NCI-H2227 (cell line): ENCODE measurements around the gene EPHA5.

Experiments used
- DNase-seq: peaks from one replicate; lab custom pipeline; 2025; ENCODE audit not compliant: unreplicated experiment; lab: John Stamatoyannopoulos, UW

EPHA5 gene

GRCh38 chr4:65508168-65508567 lies 162.1 kb downstream of the EPHA5 start:
- DNase-seq = no peak

GRCh38 chr4:65502131-65502701 lies 168.1 kb downstream of the EPHA5 start:
- no peak for DNase-seq

GRCh38 chr4:65498606-65499005 lies 171.7 kb downstream of the EPHA5 start:
- no peak for DNase-seq

GRCh38 chr4:65495439-65495838 lies 174.8 kb downstream of the EPHA5 start:
- no peak for DNase-seq

- DNase-seq = no peak
Measured at GRCh38 chr4:65482410-65482809, 187.9 kb downstream of the EPHA5 start.

GRCh38 chr4:65472531-65472930 lies 197.8 kb downstream of the EPHA5 start:
- DNase-seq = no peak

GRCh38 chr4:65467068-65467680 lies 203.1 kb downstream of the EPHA5 start:
- peak; percentile 22 for DNase-seq

GRCh38 chr4:65461781-65462180 lies 208.5 kb downstream of the EPHA5 start:
- DNase-seq = no peak

- DNase-seq = no peak
Measured at GRCh38 chr4:65457011-65457410, 213.3 kb downstream of the EPHA5 start.

- DNase-seq = no peak
Measured at GRCh38 chr4:65456579-65456978, 213.7 kb downstream of the EPHA5 start.

GRCh38 chr4:65453398-65453797 lies 216.9 kb downstream of the EPHA5 start:
- no peak for DNase-seq

GRCh38 chr4:65450899-65451298 lies 219.4 kb downstream of the EPHA5 start:
- DNase-seq = no peak

GRCh38 chr4:65437102-65437501 lies 233.2 kb downstream of the EPHA5 start:
- DNase-seq = no peak

- no peak for DNase-seq
Measured at GRCh38 chr4:65422109-65422508, 248.2 kb downstream of the EPHA5 start.

GRCh38 chr4:65420036-65420435 lies 250.3 kb downstream of the EPHA5 start:
- DNase-seq = no peak

GRCh38 chr4:65416891-65417290 lies 253.4 kb downstream of the EPHA5 start:
- DNase-seq = no peak

GRCh38 chr4:65407483-65407882 lies 262.8 kb downstream of the EPHA5 start:
- no peak for DNase-seq

GRCh38 chr4:65401083-65401482 lies 269.2 kb downstream of the EPHA5 start:
- no peak for DNase-seq

- no peak for DNase-seq
Measured at GRCh38 chr4:65399084-65399483, 271.2 kb downstream of the EPHA5 start.

GRCh38 chr4:65393078-65393477 lies 277.2 kb downstream of the EPHA5 start:
- DNase-seq = no peak

GRCh38 chr4:65392488-65392887 lies 277.8 kb downstream of the EPHA5 start:
- DNase-seq = no peak

- no peak for DNase-seq
Measured at GRCh38 chr4:65391814-65392213, 278.5 kb downstream of the EPHA5 start.

GRCh38 chr4:65391382-65391781 lies 278.9 kb downstream of the EPHA5 start:
- no peak for DNase-seq
